Thyroid gland (tissue), 4 donors: Measurements from ENCODE around the gene IGLON5.

Experiments used
- CTCF ChIP-seq, 6 experiments: fragments of 200-600 bp in 3 of 6; fragments of 450-650 bp in 3 of 6; sonication (generic) in 3 of 6; IDR thresholded peaks; one replicate each; pipeline ENCODE4 v1.5.1; 2016 to 2019; ENCODE audit warnings: antibody characterized with exemption in 6 of 6, mild to moderate bottlenecking in 2 of 6, inconsistent platforms in 1 of 6, moderate library complexity in 1 of 6
- POLR2A ChIP-seq, 2 donors: fragments of 450-650 bp; IDR thresholded peaks; one replicate each; pipeline ENCODE4 v1.6.1; 2017; ENCODE audit warnings: antibody characterized with exemption in 2 of 2, mild to moderate bottlenecking in 2 of 2, moderate library complexity in 1 of 2

- TF ChIP-seq CTCF (IDR thresholded peaks at IDR 0.05), result no peak
- TF ChIP-seq POLR2A (IDR thresholded peaks at IDR 0.05), result no peak
These were observed 30.6 kb downstream of the IGLON5 start, which contains the start of gene VSIG10L for GRCh38 chr19:51341976-51342580.
